Measurements from ENCODE around the gene NODAL. TPM values are rescaled to one million over a fixed set of nuclear protein-coding genes. Genes with fewer than 3 reads are reported as not detected.

Gene NODAL
- total and polyA plus RNA-seq, 2 of the 4 experiments (the other 2 are of a cell fraction), result not detected

DNA sequence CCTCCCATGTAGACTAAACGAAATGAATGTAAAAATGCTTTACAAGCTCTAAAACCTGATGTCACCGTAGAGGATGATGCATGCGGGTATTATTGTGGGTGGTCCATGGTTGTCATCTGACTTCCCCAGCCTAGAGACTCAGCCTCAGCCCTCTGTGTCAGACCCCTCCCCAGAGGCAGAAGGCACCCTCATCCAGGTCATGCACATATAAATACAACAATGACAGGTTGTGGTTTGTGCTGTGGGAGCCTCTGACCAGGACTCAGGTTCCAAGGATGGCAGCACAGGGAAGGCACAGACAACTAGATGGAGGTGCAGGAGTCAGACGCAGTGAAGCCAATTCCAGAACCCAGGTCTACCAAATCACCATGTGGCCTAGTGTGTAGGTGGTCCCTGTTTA is 3.3 kb upstream of the NODAL start:
- Histone ChIP-seq H2AFZ (replicated peaks; ENCODE audit: low read length, poor library complexity) (no peak overlapping the region), H3K79me1 (ENCODE audit: low read depth in 1 of 2, low read length in 2 of 2) (no peaks in the 10 kb centered on the region), H3K9ac (ENCODE audit: low read depth, low read length) (no peak overlapping the region), H3K23ac (ENCODE audit: low read depth, low read length) (no peak overlapping the region), H4K91ac (ENCODE audit: insufficient read depth, low read depth, low read length) (no peak overlapping the region), H3K9me3 (ENCODE audit: control insufficient read depth, insufficient read depth, low read length) (no peaks in the 10 kb centered on the region; the same call in 1 of the 2 replicates), H3K4me2 (ENCODE audit: low read depth, low read length) (no peak overlapping the region), H3K14ac (replicated peaks; ENCODE audit: low read depth, low read length) (no peak overlapping the region), H3K4me1 (ENCODE audit: control insufficient read depth, insufficient read depth, low read length) (peaks cover 2% of the 10 kb centered on the region; the same call in 1 of the 2 replicates), H2AK5ac (ENCODE audit: low read depth, low read length) (no peak overlapping the region), H2AK9ac (replicated peaks; ENCODE audit: low read depth, low read length, poor library complexity) (no peak overlapping the region), H2BK15ac (ENCODE audit: low read depth, low read length) (no peak overlapping the region), H4K20me1 (ENCODE audit: insufficient read depth, low read length) (peaks cover 11% of the 10 kb centered on the region), H2BK120ac (ENCODE audit: low read depth, low read length) (no peak overlapping the region), H2BK20ac (ENCODE audit: low read depth, low read length) (no peak overlapping the region), H3K27ac (ENCODE audit: insufficient read depth, low read length) (no peak overlapping the region), H3K4me3 (ENCODE audit: insufficient read depth, low read depth, low read length) (no peak overlapping the region), H3K18ac (ENCODE audit: low read depth, low read length) (no peak overlapping the region), H2BK5ac (ENCODE audit: low read depth, low read length, poor library complexity, severe bottlenecking) (no peak overlapping the region), H3K4ac (ENCODE audit: low read depth, low read length) (no peak overlapping the region), H4K5ac (ENCODE audit: low read depth, low read length) (no peak overlapping the region), H3K36me3 (ENCODE audit: control insufficient read depth, insufficient read depth, low read length) (no peaks in the 10 kb centered on the region), H3K9me1 (ENCODE audit: insufficient read depth, low read length) (no peaks in the 10 kb centered on the region), H3K27me3 (ENCODE audit: control insufficient read depth, insufficient read depth, low read length) (peaks cover 46% of the 10 kb centered on the region), H3K56ac (ENCODE audit: extremely low read depth, insufficient read depth, low read length) (no peak overlapping the region), H4K8ac (ENCODE audit: low read depth in 2 of 2, low read length in 2 of 2) (no peak overlapping the region)
- in situ Hi-C loops (cut with MboI; ENCODE audit: low sequenced_read_pairs), result no loop called here
- ChIA-PET POLR2A (ENCODE audit: unreplicated experiment) (no interaction called here), CTCF (no interaction called here)
- dilution Hi-C loops (cut with HindIII; ENCODE audit: low sequenced_read_pairs, unreplicated experiment), result no loop called here
- intact Hi-C loops (cut with micrococcal nuclease), result no loop called here
- WGBS, 2 experiments (ENCODE audit: extremely low coverage in 2 of 2, insufficient read length in 1 of 2), result no CpG with 5 or more reads among the region's 4 CpGs
- ATAC-seq (ENCODE audit: low read depth) (no peak), DNase-seq (peak; percentile 11)
- TF ChIP-seq RCOR1 (IDR thresholded peaks at IDR 0.05; ENCODE audit: insufficient replicate concordance, low read length) (no peak), RAD21 (IDR thresholded peaks at IDR 0.05; ENCODE audit: low read length) (no peak), BHLHE40 (IDR thresholded peaks at IDR 0.05; ENCODE audit: low read depth, low read length) (no peak), MAFK (IDR thresholded peaks at IDR 0.05; ENCODE audit: low read depth, low read length) (no peak), POLR2A (IDR thresholded peaks at IDR 0.05; ENCODE audit: low read depth, low read length) (no peak)
- BruUV-seq (replicated peaks), result no TSS peak

All from IMR-90 (cell line).